ENCODE results near the gene MYO3A. TPM values are rescaled to one million over a fixed set of nuclear protein-coding genes. Genes with fewer than 3 reads are reported as not detected.
A peak's percentile ranks its signal among the peaks of the same experiment; 100 is the strongest.

Gene MYO3A
- total and polyA plus RNA-seq, 2 of the 4 experiments (the other 2 are of a cell fraction), result not detected

- H3K27ac ChIP-seq (ENCODE audit: insufficient read depth, low read length), result no peak overlapping the region
- no peaks in the 10 kb centered on the region for H3K4me1 ChIP-seq (ENCODE audit: control insufficient read depth, insufficient read depth, low read length)
- no peak overlapping the region for H3K18ac ChIP-seq (ENCODE audit: low read depth, low read length)
- ATAC-seq (ENCODE audit: low read depth), result no peak
- no peak overlapping the region for H4K5ac ChIP-seq (ENCODE audit: low read depth, low read length)
- H2AK9ac ChIP-seq (replicated peaks; ENCODE audit: low read depth, low read length, poor library complexity), result no peak overlapping the region
- no peak overlapping the region for H3K14ac ChIP-seq (replicated peaks; ENCODE audit: low read depth, low read length)
- 0 out of 2 replicates have a peak, but pooled peaks have one; percentile 17 for TF ChIP-seq MAFK (IDR thresholded peaks at IDR 0.05; ENCODE audit: low read depth, low read length)
- no peak for TF ChIP-seq MXI1 (IDR thresholded peaks at IDR 0.05; ENCODE audit: borderline replicate concordance, low read depth, low read length)
- no CpG with 5 or more reads among the region's 3 CpGs for WGBS, 2 experiments (ENCODE audit: extremely low coverage in 2 of 2, insufficient read length in 1 of 2)
- no peak for DNase-seq
- H3K4ac ChIP-seq (ENCODE audit: low read depth, low read length), result no peak overlapping the region
- no peak overlapping the region for H3K4me2 ChIP-seq (ENCODE audit: low read depth, low read length)
- CTCF ChIA-PET, result no interaction called here
- H2BK20ac ChIP-seq (ENCODE audit: low read depth, low read length), result no peak overlapping the region
- POLR2A ChIA-PET (ENCODE audit: unreplicated experiment), result no interaction called here
- no peaks in the 10 kb centered on the region for H3K36me3 ChIP-seq (ENCODE audit: control insufficient read depth, insufficient read depth, low read length)
- H3K23ac ChIP-seq (ENCODE audit: low read depth, low read length), result no peak overlapping the region
- no peak overlapping the region for H4K91ac ChIP-seq (ENCODE audit: insufficient read depth, low read depth, low read length)
- no peak overlapping the region for H2AK5ac ChIP-seq (ENCODE audit: low read depth, low read length)
- H3K79me1 ChIP-seq (ENCODE audit: low read depth in 1 of 2, low read length in 2 of 2), result no peaks in the 10 kb centered on the region
- in situ Hi-C loops (cut with MboI; ENCODE audit: low sequenced_read_pairs) (no loop called here), dilution Hi-C loops (cut with HindIII; ENCODE audit: low sequenced_read_pairs, unreplicated experiment) (no loop called here), intact Hi-C loops (cut with micrococcal nuclease) (no loop called here)
- H2BK5ac ChIP-seq (ENCODE audit: low read depth, low read length, poor library complexity, severe bottlenecking), result no peak overlapping the region
- H4K20me1 ChIP-seq (ENCODE audit: insufficient read depth, low read length), result no peaks in the 10 kb centered on the region
- no peaks in the 10 kb centered on the region for H3K27me3 ChIP-seq (ENCODE audit: control insufficient read depth, insufficient read depth, low read length)
- H3K9me3 ChIP-seq (ENCODE audit: control insufficient read depth, insufficient read depth, low read length), result peaks cover 4% of the 10 kb centered on the region; the same call in 1 of the 2 replicates
- H3K9me1 ChIP-seq (ENCODE audit: insufficient read depth, low read length), result no peaks in the 10 kb centered on the region
- no TSS peak for BruUV-seq (replicated peaks)
- no peak overlapping the region for H4K8ac ChIP-seq (ENCODE audit: low read depth in 2 of 2, low read length in 2 of 2)
- no peak overlapping the region for H3K4me3 ChIP-seq (ENCODE audit: insufficient read depth, low read depth, low read length)
- no peak overlapping the region for H3K56ac ChIP-seq (ENCODE audit: extremely low read depth, insufficient read depth, low read length)
- no peak overlapping the region for H3K9ac ChIP-seq (ENCODE audit: low read depth, low read length)
- no peak overlapping the region for H2BK15ac ChIP-seq (ENCODE audit: low read depth, low read length)
- no peak overlapping the region for H2BK120ac ChIP-seq (ENCODE audit: low read depth, low read length)
- no peak overlapping the region for H2AFZ ChIP-seq (replicated peaks; ENCODE audit: low read length, poor library complexity)
Measured at GRCh38 chr10:25959540-25960232, 25.7 kb downstream of the MYO3A start.
